Measurements from ENCODE around the gene XPNPEP1.

XPNPEP1 gene

DNA sequence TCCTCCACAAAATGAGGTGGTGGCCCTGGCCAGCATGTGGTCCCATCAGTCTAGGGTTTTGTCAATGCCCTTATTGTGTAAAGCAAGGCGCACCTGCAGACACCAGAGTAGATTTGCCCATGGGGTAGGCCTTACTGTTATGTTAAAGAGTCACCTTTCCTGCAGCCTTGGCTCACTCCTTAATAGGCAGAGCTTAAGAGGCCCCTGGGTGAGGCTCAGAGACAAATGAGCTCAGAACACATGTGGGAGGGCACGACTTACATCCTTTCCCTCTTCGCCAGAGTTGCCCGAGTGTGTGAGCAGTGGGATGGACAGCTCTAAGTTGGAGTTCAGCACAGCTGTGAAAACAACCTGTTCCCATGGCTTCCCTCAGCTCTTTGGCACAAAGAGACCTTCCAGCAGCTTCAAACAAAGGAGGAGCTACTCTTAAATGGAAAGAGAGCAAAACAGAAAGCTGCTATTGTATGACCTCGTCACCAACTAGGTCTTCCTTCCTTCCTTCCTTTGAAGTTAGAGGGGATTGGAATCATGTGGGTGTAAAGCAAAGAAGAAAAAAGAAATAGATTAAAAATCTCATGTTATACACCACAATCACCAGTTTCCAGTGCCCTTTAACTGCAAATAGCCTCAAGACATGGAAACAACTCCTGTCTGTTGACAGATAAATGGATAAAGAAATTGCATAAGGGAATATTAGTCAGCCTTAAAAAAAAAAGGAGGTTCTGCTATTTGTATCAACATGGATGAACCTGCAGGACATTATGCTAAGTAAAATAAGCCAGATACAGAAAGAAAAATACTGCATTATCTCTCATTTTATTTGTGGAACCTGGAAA, 11.9 kb upstream of the XPNPEP1 start:
- Histone ChIP-seq H3K4me2 (ENCODE audit: low read length) (no peak overlapping the region), H3K9me2 (ENCODE audit: low read depth, low read length) (no peaks in the 10 kb centered on the region), H3K9ac (ENCODE audit: low read length) (no peak overlapping the region), H3K27me3 (ENCODE audit: insufficient read depth, low read length) (no peaks in the 10 kb centered on the region; the same call in 1 of the 2 replicates), H4K20me1 (ENCODE audit: insufficient read depth, low read length) (no peaks in the 10 kb centered on the region), H2AFZ (ENCODE audit: low read length) (no peak overlapping the region), H3K36me3 (ENCODE audit: insufficient read depth, low read length) (no peaks in the 10 kb centered on the region), H3K4me1 (ENCODE audit: insufficient read depth, low read length, severe bottlenecking) (no peaks in the 10 kb centered on the region), H3K79me2 (ENCODE audit: insufficient read depth, low read length) (no peaks in the 10 kb centered on the region), H3K4me3 (ENCODE audit: low read depth, low read length, poor library complexity, severe bottlenecking) (no peak overlapping the region), H3K27ac (ENCODE audit: low read depth, low read length, poor library complexity, severe bottlenecking) (no peak overlapping the region), H3F3A (ENCODE audit: insufficient read depth, low read length) (no peaks in the 10 kb centered on the region), H3K9me3 (ENCODE audit: low read length) (no peaks in the 10 kb centered on the region)
- TF ChIP-seq, protein P1, sequence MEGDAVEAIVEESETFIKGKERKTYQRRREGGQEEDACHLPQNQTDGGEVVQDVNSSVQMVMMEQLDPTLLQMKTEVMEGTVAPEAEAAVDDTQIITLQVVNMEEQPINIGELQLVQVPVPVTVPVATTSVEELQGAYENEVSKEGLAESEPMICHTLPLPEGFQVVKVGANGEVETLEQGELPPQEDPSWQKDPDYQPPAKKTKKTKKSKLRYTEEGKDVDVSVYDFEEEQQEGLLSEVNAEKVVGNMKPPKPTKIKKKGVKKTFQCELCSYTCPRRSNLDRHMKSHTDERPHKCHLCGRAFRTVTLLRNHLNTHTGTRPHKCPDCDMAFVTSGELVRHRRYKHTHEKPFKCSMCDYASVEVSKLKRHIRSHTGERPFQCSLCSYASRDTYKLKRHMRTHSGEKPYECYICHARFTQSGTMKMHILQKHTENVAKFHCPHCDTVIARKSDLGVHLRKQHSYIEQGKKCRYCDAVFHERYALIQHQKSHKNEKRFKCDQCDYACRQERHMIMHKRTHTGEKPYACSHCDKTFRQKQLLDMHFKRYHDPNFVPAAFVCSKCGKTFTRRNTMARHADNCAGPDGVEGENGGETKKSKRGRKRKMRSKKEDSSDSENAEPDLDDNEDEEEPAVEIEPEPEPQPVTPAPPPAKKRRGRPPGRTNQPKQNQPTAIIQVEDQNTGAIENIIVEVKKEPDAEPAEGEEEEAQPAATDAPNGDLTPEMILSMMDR (IDR thresholded peaks at IDR 0.05; ENCODE audit: low read length) = no peak
- no peak for TF ChIP-seq EZH2 (IDR thresholded peaks at IDR 0.05; ENCODE audit: borderline replicate concordance, low read length)

GRCh38 chr10:109933984-109934565, 10.8 kb upstream of the XPNPEP1 start:
- Histone ChIP-seq H3K9me2 (ENCODE audit: low read depth, low read length) (no peaks in the 10 kb centered on the region), H3K4me2 (ENCODE audit: low read length) (no peak overlapping the region), H3K9ac (ENCODE audit: low read length) (no peak overlapping the region), H3K36me3 (ENCODE audit: insufficient read depth, low read length) (no peaks in the 10 kb centered on the region), H3K4me1 (ENCODE audit: insufficient read depth, low read length, severe bottlenecking) (no peaks in the 10 kb centered on the region), H3K79me2 (ENCODE audit: insufficient read depth, low read length) (no peaks in the 10 kb centered on the region), H3K27me3 (ENCODE audit: insufficient read depth, low read length) (no peaks in the 10 kb centered on the region; the same call in 1 of the 2 replicates), H2AFZ (ENCODE audit: low read length) (no peak overlapping the region), H3F3A (ENCODE audit: insufficient read depth, low read length) (no peaks in the 10 kb centered on the region), H3K9me3 (ENCODE audit: low read length) (no peaks in the 10 kb centered on the region), H3K27ac (ENCODE audit: low read depth, low read length, poor library complexity, severe bottlenecking) (no peak overlapping the region), H3K4me3 (ENCODE audit: low read depth, low read length, poor library complexity, severe bottlenecking) (no peak overlapping the region), H4K20me1 (ENCODE audit: insufficient read depth, low read length) (no peaks in the 10 kb centered on the region)
- TF ChIP-seq, protein P1 (IDR thresholded peaks at IDR 0.05; ENCODE audit: low read length) = no peak
- TF ChIP-seq EZH2 (IDR thresholded peaks at IDR 0.05; ENCODE audit: borderline replicate concordance, low read length) = no peak

DNA sequence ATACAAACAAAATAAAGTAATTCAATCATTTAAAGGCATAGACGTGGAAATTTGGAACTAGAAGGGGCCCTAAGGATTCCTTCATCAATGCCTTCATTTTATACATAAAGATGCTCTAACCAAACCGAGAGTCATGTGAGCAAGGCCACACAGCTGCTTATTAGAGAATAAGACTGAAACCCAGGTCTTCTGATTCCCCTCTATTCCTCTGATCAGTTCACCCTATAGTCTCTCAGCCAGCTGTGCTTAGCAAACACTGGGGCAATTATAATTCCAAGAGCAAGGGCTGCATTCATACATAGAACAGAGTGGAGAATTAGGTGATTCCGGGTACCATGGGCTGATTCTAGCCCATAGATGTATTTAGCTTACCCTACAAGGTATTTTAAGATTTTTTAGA, 9.7 kb upstream of the XPNPEP1 start:
- Histone ChIP-seq H3K27ac (ENCODE audit: low read depth, low read length, poor library complexity, severe bottlenecking) (no peak overlapping the region), H3K9me2 (ENCODE audit: low read depth, low read length) (no peaks in the 10 kb centered on the region), H4K20me1 (ENCODE audit: insufficient read depth, low read length) (no peaks in the 10 kb centered on the region), H3K4me2 (ENCODE audit: low read length) (no peak overlapping the region), H3K9me3 (ENCODE audit: low read length) (no peaks in the 10 kb centered on the region), H3K4me1 (ENCODE audit: insufficient read depth, low read length, severe bottlenecking) (no peaks in the 10 kb centered on the region), H3K79me2 (ENCODE audit: insufficient read depth, low read length) (no peaks in the 10 kb centered on the region), H3F3A (ENCODE audit: insufficient read depth, low read length) (no peaks in the 10 kb centered on the region), H3K27me3 (ENCODE audit: insufficient read depth, low read length) (no peaks in the 10 kb centered on the region; the same call in 1 of the 2 replicates), H3K9ac (ENCODE audit: low read length) (no peak overlapping the region), H3K36me3 (ENCODE audit: insufficient read depth, low read length) (no peaks in the 10 kb centered on the region), H2AFZ (ENCODE audit: low read length) (no peak overlapping the region), H3K4me3 (ENCODE audit: low read depth, low read length, poor library complexity, severe bottlenecking) (no peak overlapping the region)
- no peak for TF ChIP-seq EZH2 (IDR thresholded peaks at IDR 0.05; ENCODE audit: borderline replicate concordance, low read length)
- TF ChIP-seq, protein P1 (IDR thresholded peaks at IDR 0.05; ENCODE audit: low read length) = no peak

Measured in OCI-LY1 (cell line).